HepG2 (cell line): ENCODE results near the gene PLEKHG5. TPM values are rescaled to one million over a fixed set of nuclear protein-coding genes. Genes with fewer than 3 reads are reported as not detected.

Experiments used
- ATF7-NPFF ChIP-seq: sonication (generic); formaldehyde crosslinking; IDR thresholded peaks from 2 replicates; pipeline ENCODE4 v1.8.1; 2023; ENCODE audit warnings: mild to moderate bottlenecking, low read depth, missing genetic modification reagents, moderate library complexity
- CAMTA2 ChIP-seq: sonication (generic); formaldehyde crosslinking; IDR thresholded peaks from 2 replicates; pipeline ENCODE4 v1.4.0; 2020; ENCODE audit warnings: mild to moderate bottlenecking, missing genetic modification reagents, borderline replicate concordance
- EHMT2 ChIP-seq: fragments of 200-600 bp; sonication (generic); IDR thresholded peaks from 2 replicates; pipeline ENCODE4 v1.7.0; 2017; ENCODE audit warnings: antibody characterized with exemption, low read depth, low read length, borderline replicate concordance
- KDM1A ChIP-seq: IDR thresholded peaks from 2 replicates; pipeline ENCODE4 v1.6.1; 2016; ENCODE audit warnings: missing compliant biosample characterization
- KDM2A ChIP-seq: sonication (generic); formaldehyde crosslinking; IDR thresholded peaks from 2 replicates; pipeline ENCODE4 v1.4.0; 2020; ENCODE audit warnings: low read depth, missing genetic modification reagents, borderline replicate concordance
- KDM5B ChIP-seq: sonication (generic); formaldehyde crosslinking; IDR thresholded peaks from 2 replicates; pipeline ENCODE4 v1.4.0; 2020; ENCODE audit warnings: missing genetic modification reagents, mild to moderate bottlenecking, borderline replicate concordance
- MEIS2 ChIP-seq: sonication (generic); formaldehyde crosslinking; IDR thresholded peaks from 2 replicates; pipeline ENCODE4 v1.9.0; 2021; ENCODE audit warnings: mild to moderate bottlenecking, missing genetic modification reagents
- MLLT10 ChIP-seq: sonication (generic); formaldehyde crosslinking; IDR thresholded peaks from 2 replicates; pipeline ENCODE4 v1.4.0; 2020; ENCODE audit warnings: missing genetic modification reagents
- NR2C2 ChIP-seq: sonication (generic); formaldehyde crosslinking; IDR thresholded peaks from 2 replicates; pipeline ENCODE4 v1.4.0; 2020; ENCODE audit warnings: missing genetic modification reagents, mild to moderate bottlenecking, moderate library complexity, borderline replicate concordance
- SMYD3 ChIP-seq: sonication (generic); formaldehyde crosslinking; IDR thresholded peaks from 2 replicates; pipeline ENCODE4 v1.8.1; 2023; ENCODE audit warnings: mild to moderate bottlenecking, missing genetic modification reagents
- SP1 ChIP-seq, 2 experiments: fragments of 450-650 bp in 1 of 2; sonication (generic) in 1 of 2; formaldehyde crosslinking in 1 of 2; IDR thresholded peaks; 2 replicates each; pipeline versions ENCODE4 v1.4.0 to v1.6.1; 2016 to 2020; ENCODE audit warnings: missing genetic modification reagents in 1 of 2
- ZBTB7B ChIP-seq: sonication (generic); formaldehyde crosslinking; IDR thresholded peaks from 2 replicates; pipeline ENCODE4 v1.4.0; 2020; ENCODE audit warnings: missing genetic modification reagents
- ZNF264 ChIP-seq: sonication (generic); formaldehyde crosslinking; IDR thresholded peaks from 2 replicates; pipeline ENCODE4 v1.4.0; 2020; ENCODE audit warnings: missing genetic modification reagents
- ZNF317 ChIP-seq: sonication (generic); formaldehyde crosslinking; IDR thresholded peaks from 2 replicates; pipeline ENCODE4 v1.5.0; 2020; ENCODE audit warnings: mild to moderate bottlenecking, missing genetic modification reagents
- ZNF343 ChIP-seq: sonication (generic); formaldehyde crosslinking; IDR thresholded peaks from 2 replicates; pipeline ENCODE4 v1.4.0; 2020; ENCODE audit warnings: mild to moderate bottlenecking, missing genetic modification reagents
- ZNF468 ChIP-seq: sonication (generic); formaldehyde crosslinking; IDR thresholded peaks from 2 replicates; pipeline ENCODE4 v1.8.0; 2022; ENCODE audit warnings: mild to moderate bottlenecking, moderate library complexity, missing genetic modification reagents
- ZNF775 ChIP-seq: sonication (generic); formaldehyde crosslinking; IDR thresholded peaks from 2 replicates; pipeline ENCODE4 v1.4.0; 2020; ENCODE audit warnings: missing genetic modification reagents, mild to moderate bottlenecking, moderate library complexity, borderline replicate concordance
- ZNF850 ChIP-seq: sonication (generic); formaldehyde crosslinking; conservative IDR thresholded peaks from 2 replicates; pipeline ENCODE4 v1.9.0; 2021; ENCODE audit warnings: mild to moderate bottlenecking, missing genetic modification reagents
- ZSCAN29 ChIP-seq: sonication (generic); formaldehyde crosslinking; conservative IDR thresholded peaks from 2 replicates; pipeline ENCODE4 v1.4.0; 2020; ENCODE audit warnings: mild to moderate bottlenecking, missing genetic modification reagents
- polyA plus RNA-seq, 8 experiments: library from polyadenylated mRNA; depleted of rRNA in 3 of 8; stranded (reverse) in 7 of 8; unstranded in 1 of 8; fragments of >200 nt; fragmentation: Illumina TruSeq in 4 of 8; extraction: Trizol in 4 of 8; gene quantifications; 2 replicates each; pipeline versions ENCODE4 v1.2.1 to v1.2.3, GENCODE V29; 2011 to 2016; ENCODE audit warnings: low read depth in 4 of 8, missing spikeins in 1 of 8, mixed read lengths in 1 of 8; ENCODE audit not compliant: insufficient read depth in 1 of 8
- total RNA-seq, 5 experiments: library from RNA; depleted of rRNA; stranded (reverse); fragments of >200 nt; fragmentation: Illumina TruSeq; extraction: Trizol; gene quantifications; 2 replicates each; pipeline ENCODE4 v1.2.3, GENCODE V29; 2016; ENCODE audit warnings: low read depth in 1 of 5
- TF ChIP-seq, protein P1 (sequence below), 2 experiments: sonication (generic) in 1 of 2; formaldehyde crosslinking in 1 of 2; IDR thresholded peaks; 2 replicates each; pipeline versions ENCODE4 v1.6.1 to v1.9.0; 2014 to 2022; ENCODE audit warnings: antibody characterized with exemption in 1 of 2, borderline replicate concordance in 1 of 2, inconsistent platforms in 1 of 2, low read depth in 1 of 2, missing genetic modification reagents in 1 of 2
- TF ChIP-seq, protein P2 (sequence below): IDR thresholded peaks from 2 replicates; pipeline ENCODE4 v1.6.1; 2016; ENCODE audit warnings: low read depth, borderline replicate concordance

PLEKHG5 gene
- total and polyA plus RNA-seq, 2 of the 13 experiments (the other 11 are each of a cell fraction or from before 2014, with no cell fraction given), result 1.9 to 3.5 TPM

DNA sequence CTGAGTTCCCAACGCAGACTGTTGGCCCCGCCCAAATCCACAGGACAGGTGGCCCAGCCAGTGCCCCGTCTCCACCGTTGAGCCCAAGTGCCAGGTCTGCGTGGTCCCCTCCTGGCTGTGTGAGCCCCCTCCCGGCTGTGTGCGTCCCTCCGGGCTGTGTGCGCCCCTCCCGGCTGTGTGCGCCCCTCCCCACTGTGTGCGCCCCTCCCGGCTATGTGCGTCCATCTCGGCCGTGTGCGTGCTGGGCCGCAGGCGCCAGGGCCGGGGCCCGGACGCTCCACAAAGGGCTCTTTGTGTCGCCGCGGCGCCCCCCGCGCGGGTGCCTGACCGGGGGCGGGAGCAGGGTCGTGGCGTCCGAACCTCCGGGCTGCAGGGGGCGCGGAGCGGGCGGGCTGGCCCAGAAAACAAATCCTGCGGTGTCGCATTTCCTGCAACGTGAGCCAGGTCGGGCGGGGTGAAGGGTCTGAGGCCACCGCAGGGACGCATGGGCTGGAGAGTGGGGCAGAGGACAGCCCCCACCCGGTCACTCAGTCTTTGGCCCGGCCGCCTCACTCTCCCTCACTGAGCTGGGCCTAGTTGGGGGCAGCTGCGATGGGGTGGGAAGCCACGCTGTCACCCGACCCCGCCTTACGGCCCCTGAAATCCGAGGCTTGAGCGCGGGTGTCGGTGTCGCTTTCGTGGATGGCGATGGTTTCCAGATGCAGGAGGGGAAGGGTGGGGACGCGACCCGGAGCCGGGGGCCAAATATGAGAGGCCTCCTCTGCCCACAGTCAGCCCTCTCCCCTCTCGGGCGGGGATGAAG, 44.2 kb downstream of the PLEKHG5 start (continued):
- TF ChIP-seq, protein P1, sequence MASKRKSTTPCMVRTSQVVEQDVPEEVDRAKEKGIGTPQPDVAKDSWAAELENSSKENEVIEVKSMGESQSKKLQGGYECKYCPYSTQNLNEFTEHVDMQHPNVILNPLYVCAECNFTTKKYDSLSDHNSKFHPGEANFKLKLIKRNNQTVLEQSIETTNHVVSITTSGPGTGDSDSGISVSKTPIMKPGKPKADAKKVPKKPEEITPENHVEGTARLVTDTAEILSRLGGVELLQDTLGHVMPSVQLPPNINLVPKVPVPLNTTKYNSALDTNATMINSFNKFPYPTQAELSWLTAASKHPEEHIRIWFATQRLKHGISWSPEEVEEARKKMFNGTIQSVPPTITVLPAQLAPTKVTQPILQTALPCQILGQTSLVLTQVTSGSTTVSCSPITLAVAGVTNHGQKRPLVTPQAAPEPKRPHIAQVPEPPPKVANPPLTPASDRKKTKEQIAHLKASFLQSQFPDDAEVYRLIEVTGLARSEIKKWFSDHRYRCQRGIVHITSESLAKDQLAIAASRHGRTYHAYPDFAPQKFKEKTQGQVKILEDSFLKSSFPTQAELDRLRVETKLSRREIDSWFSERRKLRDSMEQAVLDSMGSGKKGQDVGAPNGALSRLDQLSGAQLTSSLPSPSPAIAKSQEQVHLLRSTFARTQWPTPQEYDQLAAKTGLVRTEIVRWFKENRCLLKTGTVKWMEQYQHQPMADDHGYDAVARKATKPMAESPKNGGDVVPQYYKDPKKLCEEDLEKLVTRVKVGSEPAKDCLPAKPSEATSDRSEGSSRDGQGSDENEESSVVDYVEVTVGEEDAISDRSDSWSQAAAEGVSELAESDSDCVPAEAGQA (IDR thresholded peaks at IDR 0.05; ENCODE audit: low read depth), result no peak
- TF ChIP-seq, protein P1 (CRISPR knock-in tag; IDR thresholded peaks at IDR 0.05; ENCODE audit: borderline replicate concordance), result peak; percentile 57; the same call in 1 of the 2 replicates
- TF ChIP-seq KDM5B (peak; percentile 56; the same call in 1 of the 2 replicates), ZNF775 (CRISPR knock-in tag) (no peak), NR2C2 (CRISPR knock-in tag) (peak; percentile 87), EHMT2 (no peak), ZNF468 (CRISPR knock-in tag) (no peak), SP1 (IDR thresholded peaks at IDR 0.05) (no peak), SP1 (CRISPR knock-in tag; IDR thresholded peaks at IDR 0.05) (peak; percentile 30; the same call in 1 of the 2 replicates), ZBTB7B (CRISPR knock-in tag) (peak; percentile 98), SMYD3 (CRISPR knock-in tag) (no peak), ATF7-NPFF (CRISPR knock-in tag) (peak; percentile 21; the same call in 1 of the 2 replicates), MEIS2 (CRISPR knock-in tag) (no peak), ZNF264 (CRISPR knock-in tag) (no peak), ZNF317 (CRISPR knock-in tag) (peak; percentile 83), KDM1A (no peak; the same call in 1 of the 2 replicates), ZNF343 (CRISPR knock-in tag) (no peak; the same call in 1 of the 2 replicates), ZSCAN29 (CRISPR knock-in tag) (peak; percentile 56; the same call in 1 of the 2 replicates), CAMTA2 (CRISPR knock-in tag) (peak; percentile 62; the same call in 1 of the 2 replicates), ZNF850 (CRISPR knock-in tag) (no peak; the same call in 1 of the 2 replicates), KDM2A (CRISPR knock-in tag) (peak; percentile 20; the same call in 1 of the 2 replicates), MLLT10 (CRISPR knock-in tag) (no peak)
- TF ChIP-seq, protein P2, sequence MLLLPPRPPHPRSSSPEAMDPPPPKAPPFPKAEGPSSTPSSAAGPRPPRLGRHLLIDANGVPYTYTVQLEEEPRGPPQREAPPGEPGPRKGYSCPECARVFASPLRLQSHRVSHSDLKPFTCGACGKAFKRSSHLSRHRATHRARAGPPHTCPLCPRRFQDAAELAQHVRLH (CRISPR knock-in tag), result 0 out of 2 replicates have a peak, but pooled peaks have one; percentile 19
